Thyroid gland (tissue), 4 donors: Measurements from ENCODE around the gene DNAH10. TPM values are rescaled to one million over a fixed set of nuclear protein-coding genes. Genes with fewer than 3 reads are reported as not detected.

Source experiments
- DNase-seq, 2 donors: peaks; one replicate each; pipeline ENCODE4 v3.0.0-alpha.2; 2019
- H3K27ac ChIP-seq, 3 donors: fragments of 200-600 bp; sonication (generic); 1 replicate in 2 of 3; 2 replicates in 1 of 3; pipeline ENCODE4 v1.5.1; 2016 to 2019; ENCODE audit warnings: mild to moderate bottlenecking in 1 of 3, moderate library complexity in 1 of 3
- H3K27me3 ChIP-seq: fragments of 200-600 bp; sonication (generic); one replicate; pipeline ENCODE4 v1.5.1; 2019
- H3K36me3 ChIP-seq, 2 donors: fragments of 200-600 bp; sonication (generic); one replicate each; pipeline ENCODE4 v1.5.1; 2016 to 2019
- H3K4me1 ChIP-seq, 2 donors: fragments of 200-600 bp; sonication (generic); one replicate each; pipeline ENCODE4 v1.5.1; 2017 to 2019
- H3K4me3 ChIP-seq, 3 donors: fragments of 200-600 bp; sonication (generic); replicated peaks in 1 of 3; 1 replicate in 2 of 3; 2 replicates in 1 of 3; pipeline ENCODE4 v1.5.1; 2016; ENCODE audit warnings: mild to moderate bottlenecking in 1 of 3
- H3K9me3 ChIP-seq: fragments of 200-600 bp; sonication (generic); one replicate; pipeline ENCODE4 v1.5.1; 2017
- CTCF ChIP-seq, 6 experiments: fragments of 200-600 bp in 3 of 6; fragments of 450-650 bp in 3 of 6; sonication (generic) in 3 of 6; IDR thresholded peaks; one replicate each; pipeline ENCODE4 v1.5.1; 2016 to 2019; ENCODE audit warnings: antibody characterized with exemption in 6 of 6, mild to moderate bottlenecking in 2 of 6, inconsistent platforms in 1 of 6, moderate library complexity in 1 of 6
- POLR2A ChIP-seq, 2 donors: fragments of 450-650 bp; IDR thresholded peaks; one replicate each; pipeline ENCODE4 v1.6.1; 2017; ENCODE audit warnings: antibody characterized with exemption in 2 of 2, mild to moderate bottlenecking in 2 of 2, moderate library complexity in 1 of 2
- WGBS, 2 donors: methylation state at CpG; one replicate each; pipeline ENCODE4 v1.1.5; 2017; 5-methylcytosine and 5-hydroxymethylcytosine counted together
- intact Hi-C: fragments of 100-400 bp; cut with DNase I; formaldehyde crosslinking; loops from one replicate; pipeline ENCODE4 v1.15.1; 2023
- total RNA-seq, 4 donors: library from RNA; depleted of rRNA; stranded (reverse); fragments of >200 nt; gene quantifications; one replicate each; pipeline ENCODE4 v1.2.3, GENCODE V29; 2016

The DNAH10 gene
- total RNA-seq, 4 donors from 2014 or later = 0.10 to 0.33 (median 0.27) TPM; not detected in 1

DNA sequence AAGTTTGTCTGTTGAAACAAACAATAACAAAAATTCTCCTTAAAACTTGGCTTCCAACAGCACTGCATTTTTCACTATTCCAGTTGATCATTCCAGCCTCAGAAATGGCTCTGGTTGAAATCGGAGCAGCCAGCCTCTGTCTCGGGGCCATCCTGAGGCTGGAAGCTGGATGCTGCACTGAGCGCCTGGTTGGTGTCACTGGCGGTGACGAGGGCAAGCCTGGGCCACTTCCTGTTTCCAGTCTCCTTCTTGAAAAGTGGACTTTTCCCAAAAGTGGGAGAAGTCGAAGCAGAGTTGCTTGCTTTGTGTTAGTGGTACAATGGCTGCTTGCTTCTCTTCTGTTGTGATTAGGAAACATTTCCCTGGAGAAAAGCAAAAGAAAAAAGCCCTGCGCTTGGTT, 161.8 kb downstream of the DNAH10 start:
- WGBS, 2 donors = 77 to 78% methylated on average over 7 of the region's 7 CpGs
- no peak for TF ChIP-seq CTCF (IDR thresholded peaks at IDR 0.05)
- no peak for TF ChIP-seq POLR2A (IDR thresholded peaks at IDR 0.05)
- H3K9me3 ChIP-seq = no peaks in the 10 kb centered on the region
- no peaks in the 10 kb centered on the region for H3K27me3 ChIP-seq
- no peaks in the 10 kb centered on the region for H3K36me3 ChIP-seq
- DNase-seq = no peak
- intact Hi-C loops = no loop called here
- no peaks in the 10 kb centered on the region for H3K4me1 ChIP-seq
- H3K4me3 ChIP-seq = no peak overlapping the region
- H3K27ac ChIP-seq = no peak overlapping the region

GRCh38 chr12:123924539-123924938, 162.4 kb downstream of the DNAH10 start:
- Histone ChIP-seq H3K9me3 (no peaks in the 10 kb centered on the region), H3K27me3 (no peaks in the 10 kb centered on the region), H3K4me1 (no peaks in the 10 kb centered on the region), H3K27ac (no peak overlapping the region), H3K36me3 (no peaks in the 10 kb centered on the region), H3K4me3 (no peak overlapping the region)
- DNase-seq = no peak
- intact Hi-C loops = no loop called here
- TF ChIP-seq CTCF (IDR thresholded peaks at IDR 0.05) (no peak), POLR2A (IDR thresholded peaks at IDR 0.05) (no peak)
- 96 to 99% methylated on average over 4 of the region's 4 CpGs for WGBS, 2 donors

GRCh38 chr12:123928274-123928865, 166.3 kb downstream of the DNAH10 start:
- TF ChIP-seq CTCF (IDR thresholded peaks at IDR 0.05) = no peak
- TF ChIP-seq POLR2A (IDR thresholded peaks at IDR 0.05) = no peak
- WGBS, 2 donors = 64 to 69% methylated on average over 8 to 15 of the region's 15 CpGs
- no peaks in the 10 kb centered on the region for H3K27me3 ChIP-seq
- intact Hi-C loops = no loop called here
- H3K4me1 ChIP-seq = no peaks in the 10 kb centered on the region
- H3K9me3 ChIP-seq = no peaks in the 10 kb centered on the region
- H3K4me3 ChIP-seq = no peak overlapping the region
- DNase-seq = peak in 1 of 2 donors; percentile 10
- H3K27ac ChIP-seq = no peak overlapping the region
- H3K36me3 ChIP-seq = no peaks in the 10 kb centered on the region

DNA sequence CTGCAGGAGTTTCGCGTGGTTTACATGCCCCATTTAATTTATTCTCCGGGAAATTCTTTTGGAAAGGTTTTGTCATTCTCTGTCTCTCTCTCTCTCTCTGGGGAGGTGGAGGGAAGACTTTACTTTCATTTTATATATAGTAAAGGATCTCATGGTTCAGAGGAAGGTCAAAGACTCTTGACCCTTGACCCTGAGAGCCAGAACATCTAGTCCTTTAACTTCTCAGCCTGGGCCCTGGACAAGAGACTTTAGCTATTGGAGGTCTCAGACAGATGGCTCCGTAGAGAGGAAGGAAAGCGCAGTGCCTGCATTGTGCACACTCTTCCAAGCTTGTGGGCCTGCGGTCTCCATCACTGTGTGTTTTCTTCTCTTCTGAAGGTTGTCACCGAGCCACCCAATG, 166.8 kb downstream of the DNAH10 start:
- WGBS, 2 donors = 71 to 81% methylated on average over 7 of the region's 7 CpGs
- no peaks in the 10 kb centered on the region for H3K4me1 ChIP-seq
- TF ChIP-seq CTCF (IDR thresholded peaks at IDR 0.05) (no peak), POLR2A (IDR thresholded peaks at IDR 0.05) (no peak)
- no peaks in the 10 kb centered on the region for H3K27me3 ChIP-seq
- no peak for DNase-seq
- no peak overlapping the region for H3K4me3 ChIP-seq
- no peak overlapping the region for H3K27ac ChIP-seq
- H3K36me3 ChIP-seq = no peaks in the 10 kb centered on the region
- intact Hi-C loops = no loop called here
- H3K9me3 ChIP-seq = no peaks in the 10 kb centered on the region

DNA sequence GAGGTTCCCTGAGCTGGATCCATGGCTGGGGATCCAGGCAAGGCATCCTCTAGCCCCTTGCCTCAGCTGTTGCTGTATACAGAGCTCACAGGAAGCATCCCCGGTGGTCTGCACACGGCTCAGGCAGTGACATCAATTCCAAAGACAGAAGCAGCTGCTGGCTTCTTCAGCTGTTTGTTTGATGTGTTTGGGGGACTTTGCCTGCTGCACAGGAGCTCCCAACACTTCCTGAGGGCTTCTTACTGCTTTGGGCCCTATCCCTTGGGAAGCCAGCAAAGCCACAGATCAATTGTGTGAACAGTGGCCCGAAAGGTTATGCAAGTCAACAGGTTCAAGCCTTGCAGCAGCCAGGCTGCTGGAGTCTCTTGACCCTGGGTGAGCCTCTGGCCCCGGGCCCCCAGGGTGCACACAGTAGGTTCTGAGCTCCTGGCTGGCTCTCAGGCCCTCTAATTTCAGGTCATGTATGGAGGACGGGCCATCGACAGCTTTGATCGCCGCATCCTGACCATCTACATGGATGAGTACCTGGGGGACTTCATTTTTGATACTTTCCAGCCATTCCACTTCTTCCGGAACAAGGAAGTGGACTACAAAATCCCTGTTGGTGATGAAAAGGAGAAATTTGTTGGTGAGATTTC, 168.0 kb downstream of the DNAH10 start:
- Histone ChIP-seq H3K27me3 (no peaks in the 10 kb centered on the region), H3K36me3 (no peaks in the 10 kb centered on the region), H3K27ac (no peak overlapping the region), H3K9me3 (no peaks in the 10 kb centered on the region), H3K4me1 (no peaks in the 10 kb centered on the region), H3K4me3 (no peak overlapping the region)
- TF ChIP-seq CTCF (IDR thresholded peaks at IDR 0.05) (no peak), POLR2A (IDR thresholded peaks at IDR 0.05) (no peak)
- no peak for DNase-seq
- intact Hi-C loops = no loop called here
- WGBS, 2 donors = 88 to 93% methylated on average over 6 to 9 of the region's 9 CpGs
